A172 (cell line): ENCODE measurements around the gene ACACB. TPM values are rescaled to one million over a fixed set of nuclear protein-coding genes. Genes with fewer than 3 reads are reported as not detected.

Source experiments
- DNase-seq: peaks from one replicate; pipeline ENCODE4 v3.0.0-alpha.2; 2015; ENCODE audit warnings: low spot score
- total RNA-seq: library from RNA; depleted of rRNA; stranded (reverse); fragments of >200 nt; shearing (Covaris generic); gene quantifications from 2 replicates; pipeline ENCODE4 v1.2.3, GENCODE V29; 2014

ACACB gene
- total RNA-seq, 1 experiment from 2014 or later, result 3.2 TPM

DNA sequence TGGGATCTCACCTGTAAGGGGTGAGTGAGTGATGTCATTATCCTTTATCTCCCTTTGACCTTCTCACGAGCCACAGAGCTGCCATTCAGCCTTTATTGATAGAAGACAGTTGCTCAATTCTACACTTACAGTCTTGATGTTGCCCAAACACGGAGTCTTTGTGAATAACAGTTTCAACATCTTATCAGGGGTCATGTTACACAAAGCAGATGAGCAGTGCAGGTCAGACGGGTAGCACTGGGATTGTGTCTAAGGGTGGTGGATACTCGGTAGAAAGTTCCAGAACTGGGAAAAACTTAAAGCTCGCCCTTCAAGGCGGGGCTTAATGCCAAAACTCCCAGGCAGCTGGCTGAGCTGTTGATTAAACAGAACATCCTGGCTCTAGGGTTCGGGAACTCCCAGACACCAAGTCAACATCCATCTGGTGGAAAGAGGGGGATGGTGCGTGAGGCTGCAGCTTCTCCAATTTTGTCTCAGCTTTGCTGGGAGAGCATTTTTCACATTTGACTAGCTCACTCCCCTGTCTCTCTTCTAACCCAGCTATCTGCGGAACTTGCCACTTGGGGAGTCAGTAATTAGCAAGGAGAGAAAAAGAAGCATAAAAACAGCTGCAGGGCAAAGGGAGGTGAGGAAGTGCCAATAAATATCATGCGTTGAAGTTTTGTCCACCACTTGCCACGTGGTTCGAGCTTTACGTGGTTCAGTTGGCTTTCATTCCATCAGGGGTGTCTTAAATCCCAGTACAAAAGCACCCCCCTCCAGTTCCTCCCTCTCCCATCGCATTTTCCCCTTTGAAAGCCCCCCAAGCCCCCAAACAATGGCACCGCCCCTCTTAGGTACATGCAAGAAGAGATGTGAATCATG is 161.7 kb downstream of the ACACB start:
- no peak for DNase-seq

DNA sequence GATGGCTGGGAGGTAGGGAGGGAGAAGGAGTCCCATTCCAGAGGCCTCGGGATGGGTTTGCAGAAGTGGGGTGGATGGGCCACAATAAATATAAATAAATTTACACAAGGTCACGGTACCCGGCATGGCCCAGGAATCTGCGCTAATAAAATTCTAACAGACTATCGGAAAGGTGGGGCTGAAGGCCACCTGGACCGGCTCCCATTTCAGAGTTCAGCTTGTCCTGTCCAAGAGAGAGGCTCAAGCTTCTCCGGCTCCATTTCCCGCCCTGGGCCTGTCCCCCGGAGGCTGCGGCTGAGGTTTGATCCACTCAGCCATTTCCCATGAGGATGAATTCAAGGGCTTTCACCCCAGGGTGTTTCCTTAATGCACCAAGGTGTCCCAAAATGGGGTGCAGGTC is 162.5 kb downstream of the ACACB start:
- no peak for DNase-seq

DNA sequence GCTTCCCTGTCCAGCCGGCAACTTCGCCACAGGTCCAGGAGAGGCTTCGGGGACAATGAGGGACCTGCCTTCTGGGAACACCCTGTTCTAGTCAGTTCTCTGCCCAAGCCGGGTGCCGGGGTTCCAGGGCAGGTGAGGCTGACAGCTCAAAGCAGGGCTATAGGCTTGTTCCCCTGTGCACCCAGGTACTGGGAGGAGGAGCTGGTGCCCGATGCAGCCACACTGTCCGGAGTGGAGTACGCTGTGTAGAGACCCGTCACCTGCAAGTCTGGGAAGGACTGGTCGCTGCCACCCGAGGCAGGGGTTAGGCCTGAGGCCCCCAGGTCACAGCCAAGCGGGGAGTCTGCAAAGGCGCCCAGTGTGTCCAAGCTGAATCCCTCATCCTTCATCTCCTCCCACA is 163.1 kb downstream of the ACACB start:
- no peak for DNase-seq

DNA sequence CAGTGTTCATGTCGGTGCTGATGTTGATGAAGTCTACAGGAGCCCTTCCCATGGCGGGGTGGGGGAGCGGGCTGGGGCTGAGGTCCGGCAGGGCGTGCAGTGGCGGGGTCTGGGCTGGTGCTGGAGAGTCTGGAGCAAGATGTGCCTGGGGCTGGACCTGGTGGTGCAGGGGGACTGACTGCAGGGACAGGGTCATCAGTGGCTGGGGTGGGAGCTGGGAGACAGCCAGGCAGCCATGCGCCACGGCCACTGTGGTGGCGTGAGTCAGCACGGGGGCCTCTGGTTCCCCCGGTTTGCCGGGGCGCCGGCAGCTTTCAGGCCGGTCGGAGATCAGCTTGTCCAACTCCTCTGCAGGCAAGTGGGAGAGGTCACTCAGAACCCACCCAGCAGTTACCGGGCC is 165.1 kb downstream of the ACACB start:
- DNase-seq, result no peak

DNA sequence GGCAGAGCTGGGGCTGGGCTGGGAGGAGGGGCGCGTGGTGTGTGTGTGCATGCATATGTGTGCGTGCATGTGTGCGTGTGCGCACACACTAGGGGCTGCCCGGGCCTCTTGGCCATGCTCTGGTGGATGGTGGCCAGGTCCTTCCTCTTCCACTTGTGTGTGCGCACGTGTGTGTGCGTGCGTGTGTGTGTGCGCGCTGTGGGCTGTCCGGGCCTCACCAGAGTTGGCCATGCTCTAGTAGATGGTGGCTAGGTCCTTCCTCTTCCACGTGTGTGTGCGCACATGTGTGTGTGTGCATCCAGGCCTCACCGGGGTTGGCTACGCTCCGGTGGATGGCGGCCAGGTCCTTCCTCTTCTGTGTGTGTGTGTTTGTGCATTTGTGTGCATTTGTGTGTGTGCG is 168.0 kb downstream of the ACACB start:
- DNase-seq, result no peak

DNA sequence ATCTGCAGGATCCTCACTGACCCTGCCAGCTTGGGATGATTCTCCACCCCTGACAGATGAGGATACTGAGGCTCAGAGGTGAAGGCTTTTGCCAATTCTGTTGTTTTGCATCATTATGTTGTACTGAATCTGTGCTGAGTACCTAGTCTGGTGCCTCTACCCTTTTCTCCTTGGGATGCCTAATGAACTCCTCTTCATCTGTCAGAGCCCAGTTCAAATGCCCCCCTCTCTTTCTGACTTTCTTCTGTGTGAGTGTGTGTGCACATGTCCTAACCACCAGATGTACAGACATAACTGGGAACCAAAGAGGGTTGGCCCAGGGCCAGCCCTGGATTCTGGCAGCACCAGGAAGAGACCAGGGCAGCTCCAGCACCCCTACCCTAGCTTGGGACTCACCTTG is 169.9 kb downstream of the ACACB start:
- no peak for DNase-seq

DNA sequence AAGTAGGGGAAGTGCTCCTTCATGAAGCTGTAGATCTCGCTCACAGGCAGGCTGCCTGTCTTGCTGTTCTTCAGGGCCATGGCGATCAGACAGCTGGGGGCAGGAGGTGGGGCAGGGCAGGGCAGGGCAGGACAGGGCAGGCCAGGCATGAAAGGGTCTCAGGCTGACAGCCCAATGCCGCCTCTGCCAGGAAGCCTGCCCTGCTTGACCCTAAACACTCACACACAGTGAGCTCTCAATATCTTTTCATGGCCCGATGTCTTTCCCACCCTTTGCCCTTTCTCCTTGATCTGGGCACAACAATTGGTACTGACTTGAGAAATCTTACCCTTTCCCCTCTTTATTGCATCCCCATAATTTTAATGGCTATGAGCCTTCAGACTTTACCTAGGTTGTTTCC is 170.3 kb downstream of the ACACB start:
- DNase-seq, result no peak

DNA sequence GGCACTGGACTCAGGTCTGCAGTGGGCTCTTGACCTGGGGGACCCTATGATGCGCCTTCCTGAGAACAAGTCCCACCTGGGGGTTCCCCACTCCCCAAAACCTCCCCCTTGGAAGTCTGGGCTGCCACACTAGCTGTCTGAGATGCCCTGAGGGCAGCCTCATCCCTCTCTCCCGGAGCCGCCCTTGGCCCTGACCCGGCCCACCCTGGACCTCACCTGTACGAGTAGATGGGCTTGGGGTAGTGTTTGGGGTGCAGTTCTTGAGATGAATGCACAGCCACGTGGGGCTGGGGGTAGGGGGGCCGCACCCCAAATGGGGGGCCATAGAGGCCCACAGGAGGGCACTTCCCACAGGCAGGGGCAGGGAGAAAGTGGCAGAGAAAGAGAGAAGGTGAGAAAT is 170.8 kb downstream of the ACACB start:
- no peak for DNase-seq

DNA sequence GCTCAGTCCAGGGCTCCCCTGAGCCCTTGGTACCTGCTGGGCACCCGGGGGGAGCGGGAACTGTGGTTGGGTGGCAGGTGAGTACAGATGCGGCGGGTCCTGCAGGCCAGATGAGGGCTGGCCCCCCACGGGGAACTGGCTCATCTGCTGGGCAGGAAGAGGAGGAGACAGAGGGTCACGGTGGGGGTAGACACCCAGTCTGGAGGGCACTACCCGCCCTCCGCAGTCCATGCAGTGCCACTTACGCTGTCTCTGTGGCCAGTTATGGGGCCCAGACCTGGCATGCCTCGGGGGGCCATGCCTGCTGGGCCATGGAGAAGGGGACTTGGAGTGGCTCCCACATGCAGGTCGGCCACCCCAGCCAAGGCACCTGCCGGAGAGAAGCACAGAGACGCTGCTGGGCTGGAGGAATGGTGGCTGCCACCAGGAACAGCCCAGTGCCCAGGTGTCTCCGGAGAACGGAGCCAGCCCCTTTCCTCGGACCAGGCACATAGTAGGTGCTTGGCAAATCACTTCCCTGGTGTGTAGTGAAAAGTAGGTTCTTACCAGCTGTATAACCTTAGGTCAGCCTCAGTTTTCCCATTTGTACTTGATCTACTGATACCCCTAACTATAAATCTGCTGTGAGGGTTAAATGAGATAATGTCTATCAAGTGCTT is 171.6 kb downstream of the ACACB start:
- no peak for DNase-seq

DNA sequence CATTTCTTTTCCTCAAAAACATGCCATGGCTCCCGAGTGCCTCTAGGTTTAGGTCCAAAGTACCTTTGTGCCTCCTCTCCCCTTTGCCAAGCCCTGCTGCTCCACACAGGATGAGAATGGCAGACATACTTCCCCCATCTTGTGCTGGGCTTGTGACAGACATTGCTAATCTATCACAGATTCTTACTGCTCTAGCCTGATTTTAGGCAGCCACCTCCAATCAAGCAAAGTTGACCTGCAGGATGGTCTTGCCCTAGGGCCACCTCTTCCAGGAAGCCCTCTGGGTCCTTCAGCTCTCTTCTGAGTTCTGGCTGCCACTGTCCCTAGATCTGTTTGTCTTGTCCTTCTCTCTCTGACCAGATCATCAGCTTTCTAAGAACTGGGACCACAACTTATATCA is 172.2 kb downstream of the ACACB start:
- no peak for DNase-seq

DNA sequence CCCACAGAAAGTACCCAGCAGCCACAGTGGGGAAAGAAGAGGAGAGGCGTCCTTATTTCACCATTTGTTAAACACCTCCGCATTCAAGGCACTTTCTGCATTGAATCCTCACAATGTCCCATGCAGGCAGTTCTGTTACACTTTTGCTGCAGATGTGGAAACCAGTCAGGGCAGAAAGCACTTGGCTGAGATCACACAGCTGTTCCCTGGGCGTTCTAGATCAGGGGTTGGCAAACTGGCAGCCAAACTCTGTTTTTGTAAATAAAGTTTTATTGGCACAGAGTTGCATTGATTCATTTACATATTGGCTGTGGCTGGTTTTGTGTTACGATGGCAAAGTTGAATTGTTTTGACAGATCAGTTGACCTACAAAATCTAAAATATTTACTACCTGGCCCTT is 172.6 kb downstream of the ACACB start:
- DNase-seq, result no peak

DNA sequence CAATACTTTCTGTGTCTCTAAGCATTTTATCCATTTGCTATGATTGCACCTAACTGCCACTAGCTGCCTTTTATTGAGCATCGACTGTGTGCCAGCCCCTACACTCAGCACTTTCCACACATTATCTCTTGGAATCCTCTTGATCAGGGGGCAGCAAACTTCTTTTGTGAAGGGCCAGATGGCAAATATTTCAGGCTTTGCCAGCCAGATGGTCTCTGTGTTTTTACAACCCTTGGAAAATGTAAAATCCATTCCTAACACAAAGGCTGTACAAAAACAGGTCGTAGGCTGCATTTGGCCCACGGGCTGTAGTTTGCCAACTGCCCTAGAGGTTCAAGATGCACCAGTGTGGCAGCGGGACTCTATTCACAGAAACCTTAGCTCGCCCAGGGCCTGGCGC is 173.2 kb downstream of the ACACB start:
- DNase-seq, result no peak

DNA sequence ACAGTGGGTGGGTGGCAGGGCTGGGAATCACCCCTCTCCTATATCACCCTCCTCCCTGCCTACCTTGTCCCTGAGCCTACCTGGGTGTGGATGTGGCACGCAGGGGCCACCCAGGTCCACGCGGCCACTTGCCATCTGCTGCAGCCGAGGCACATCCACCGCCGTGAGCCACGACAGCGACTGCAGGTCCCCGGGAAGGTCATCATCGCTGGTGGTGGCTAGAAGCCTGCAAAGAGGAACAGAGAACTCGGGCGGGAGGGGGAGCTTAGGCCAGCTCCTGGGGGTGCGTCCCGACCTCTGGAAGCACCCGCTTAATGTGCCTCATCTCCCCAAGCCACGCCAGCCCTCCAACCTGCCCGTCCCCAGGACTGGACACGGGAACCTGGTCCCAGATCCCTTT is 173.7 kb downstream of the ACACB start:
- DNase-seq, result no peak

DNA sequence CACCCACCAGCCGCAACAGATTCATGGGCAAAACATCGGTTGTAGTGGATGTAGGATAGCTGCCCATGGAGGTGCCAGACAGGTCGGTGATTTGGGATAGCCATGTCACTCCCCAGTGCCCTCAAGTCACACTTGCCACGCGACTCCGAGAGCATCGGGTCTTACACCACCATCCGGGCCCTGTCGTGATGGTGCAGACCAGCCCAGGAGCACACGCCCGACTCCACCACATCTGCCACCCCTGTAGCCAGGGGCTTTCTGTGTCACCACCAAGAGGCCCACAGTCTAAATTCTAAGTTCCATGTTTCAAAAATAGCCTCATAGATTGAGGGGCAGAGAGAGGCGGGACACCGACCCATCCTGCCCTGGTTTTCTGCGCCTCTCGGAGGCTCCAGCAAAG is 174.7 kb downstream of the ACACB start:
- DNase-seq, result no peak

DNA sequence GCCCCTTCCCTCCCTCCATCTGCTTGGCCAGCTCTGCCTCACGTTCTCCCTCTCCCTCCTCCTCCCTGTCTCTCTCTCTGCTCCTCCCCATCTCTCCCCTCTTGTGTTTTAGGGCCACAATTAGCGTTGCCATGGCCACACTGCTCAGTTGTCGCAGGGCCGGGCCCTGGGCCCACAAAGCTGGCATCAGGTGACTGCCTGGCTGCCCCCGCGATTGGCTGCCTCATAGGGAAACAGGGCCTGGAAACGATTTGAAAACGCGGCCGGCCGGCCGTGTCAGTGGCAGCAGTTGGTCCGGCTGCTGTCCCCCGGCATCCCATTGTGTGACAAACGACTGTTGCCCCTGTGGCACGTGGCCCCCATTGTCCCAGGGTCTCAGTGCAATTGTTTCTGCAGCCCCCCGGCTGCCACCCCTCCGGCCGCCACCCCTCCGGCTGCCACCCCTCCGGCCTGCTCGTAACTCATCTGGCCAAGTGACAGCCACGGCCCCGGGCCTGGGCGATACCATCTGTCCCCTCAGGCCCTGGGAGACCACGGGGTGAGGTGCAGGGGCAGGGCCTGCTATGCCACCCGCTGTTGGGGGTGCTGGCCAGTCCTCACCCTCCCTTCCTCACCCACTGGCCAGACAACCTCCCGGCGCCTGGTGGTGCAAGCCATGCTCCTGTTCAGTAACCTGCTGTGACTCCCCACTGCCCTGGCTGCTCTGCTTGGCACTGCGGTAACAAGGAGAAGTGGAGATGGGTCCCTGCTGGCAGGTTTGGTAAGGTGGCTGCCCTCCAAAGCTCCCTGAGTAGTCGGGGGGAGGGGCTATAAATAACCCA is 175.3 kb downstream of the ACACB start:
- DNase-seq, result no peak

DNA sequence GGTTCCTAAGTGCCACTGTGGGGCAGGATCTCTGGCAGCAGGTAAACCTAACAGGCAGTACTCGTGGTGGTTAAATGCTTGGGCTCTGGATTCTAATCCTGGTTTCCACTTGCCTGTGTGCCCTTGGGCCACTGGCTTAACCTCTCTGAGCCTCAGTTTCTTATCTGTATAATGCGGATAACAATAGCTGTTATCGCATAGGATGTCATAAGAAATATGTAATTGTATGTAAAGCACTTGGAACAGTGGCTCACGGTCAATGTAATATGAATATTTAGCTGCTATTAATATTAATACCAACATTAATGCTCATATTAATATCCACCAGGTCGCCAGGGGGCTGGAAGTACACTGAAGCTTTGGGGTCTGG is 175.9 kb downstream of the ACACB start:
- no peak for DNase-seq

DNA sequence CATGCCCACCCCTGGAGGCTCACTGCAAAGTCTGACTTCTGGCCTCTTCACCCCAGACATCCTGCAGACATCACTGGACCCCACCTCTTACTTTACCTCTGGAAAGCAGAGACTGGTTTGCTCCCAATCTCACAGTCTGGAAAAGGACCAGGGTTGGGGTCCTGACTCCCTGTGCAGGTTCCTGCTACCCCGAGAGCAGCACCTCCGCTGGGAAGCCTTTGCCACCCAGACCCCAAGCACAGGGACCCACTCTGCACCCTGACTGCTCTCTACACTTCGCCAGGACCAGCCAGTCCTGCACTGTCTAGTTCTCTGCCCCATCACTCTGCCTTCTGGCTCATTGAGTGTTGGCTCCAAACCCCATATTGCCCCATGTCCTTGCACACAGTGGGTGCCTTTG is 176.7 kb downstream of the ACACB start:
- DNase-seq, result no peak

DNA sequence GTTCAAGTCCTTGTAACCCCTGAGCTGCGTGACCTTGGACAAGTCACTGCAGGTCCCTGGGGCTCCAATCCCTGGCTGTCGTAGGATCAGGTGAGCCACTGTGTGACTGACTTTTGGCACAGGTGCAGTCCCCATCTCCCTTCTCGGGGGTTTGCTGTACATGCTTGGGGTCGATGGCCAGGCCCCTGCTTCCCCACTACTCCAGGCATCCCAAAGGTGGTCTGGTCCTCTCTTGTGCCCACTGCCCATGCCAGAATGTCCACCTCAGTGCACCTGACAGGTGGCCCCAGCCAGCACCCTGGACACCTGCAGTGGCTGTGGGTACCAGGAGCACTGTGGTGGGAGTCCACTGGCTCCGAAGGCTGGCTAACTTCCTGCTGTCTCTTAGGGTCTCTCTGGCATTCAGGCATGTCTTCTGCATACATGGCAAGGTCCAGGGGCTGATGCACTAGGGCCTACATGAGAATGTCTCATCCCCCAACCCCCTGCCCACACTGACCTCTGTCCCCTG is 178.0 kb downstream of the ACACB start:
- no peak for DNase-seq

DNA sequence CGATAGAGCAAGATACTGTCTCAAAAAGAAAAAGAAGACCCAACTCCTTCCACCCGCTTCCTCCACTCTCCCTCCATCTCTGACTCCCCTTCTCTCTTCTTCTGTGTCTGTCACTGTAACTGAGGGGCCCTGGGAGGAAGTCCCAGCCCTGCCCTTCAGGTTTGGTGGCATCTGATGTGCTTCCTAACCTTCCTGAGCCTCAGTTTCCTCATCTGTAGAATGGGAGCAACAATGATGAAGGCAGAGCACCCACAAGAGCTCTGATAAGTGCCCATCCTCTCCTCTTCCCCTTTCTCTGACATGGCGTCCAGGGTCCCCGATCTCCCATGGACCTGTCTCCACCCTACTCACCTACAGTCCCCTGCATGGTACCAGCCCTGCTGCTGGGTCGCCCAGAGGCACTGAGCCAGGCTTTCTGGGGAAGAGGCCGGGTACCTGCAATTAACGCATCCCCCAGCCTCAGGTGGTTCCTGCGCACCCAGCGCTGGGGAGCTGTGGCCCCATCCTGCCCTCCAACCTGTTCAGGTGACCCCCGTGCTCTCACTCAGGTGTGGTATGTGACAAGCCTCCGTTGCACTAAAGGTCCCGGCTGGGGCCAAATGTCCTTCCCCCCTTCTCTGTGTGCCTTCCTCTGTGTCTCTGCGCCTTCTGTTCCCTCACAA is 179.5 kb downstream of the ACACB start:
- no peak for DNase-seq

DNA sequence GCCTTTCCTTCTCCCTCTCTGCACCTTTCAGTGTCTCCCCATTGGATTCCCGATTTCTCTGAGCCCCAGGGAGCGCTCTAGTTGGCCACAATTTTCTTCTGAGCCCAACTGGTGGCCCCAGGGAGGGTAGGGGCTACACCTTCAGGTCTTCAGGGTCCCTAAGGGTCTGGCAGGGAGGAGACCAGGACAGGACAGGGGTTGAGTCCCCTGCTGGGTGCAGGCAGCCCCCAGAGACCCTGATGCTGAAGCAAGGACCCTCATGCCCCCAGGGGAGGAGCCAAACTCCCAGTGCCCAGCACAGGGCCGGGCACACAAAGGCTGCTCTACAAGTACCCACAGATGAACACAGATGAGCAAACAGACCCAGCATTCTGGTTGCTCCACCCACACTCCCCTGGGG is 180.0 kb downstream of the ACACB start:
- DNase-seq, result no peak

DNA sequence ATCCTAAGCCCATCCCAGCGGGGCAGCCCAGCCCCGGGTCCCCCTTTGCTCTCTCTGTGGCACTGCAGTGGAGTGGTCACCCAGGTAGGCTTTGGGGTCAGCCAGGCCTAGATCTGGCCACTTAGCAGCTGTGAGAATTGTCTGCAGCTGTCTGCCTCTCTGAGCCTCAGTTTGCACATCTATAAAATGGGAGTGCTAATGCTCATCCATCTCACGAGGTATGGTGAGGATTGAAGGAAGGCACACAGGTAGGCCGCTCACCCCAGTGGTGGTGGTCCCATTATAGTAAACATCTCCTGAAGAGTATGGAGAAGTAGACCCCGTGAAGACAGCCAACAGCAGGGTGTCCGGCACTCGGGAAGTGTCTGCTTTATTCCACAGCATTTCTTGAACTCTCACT is 183.5 kb downstream of the ACACB start:
- no peak for DNase-seq

DNA sequence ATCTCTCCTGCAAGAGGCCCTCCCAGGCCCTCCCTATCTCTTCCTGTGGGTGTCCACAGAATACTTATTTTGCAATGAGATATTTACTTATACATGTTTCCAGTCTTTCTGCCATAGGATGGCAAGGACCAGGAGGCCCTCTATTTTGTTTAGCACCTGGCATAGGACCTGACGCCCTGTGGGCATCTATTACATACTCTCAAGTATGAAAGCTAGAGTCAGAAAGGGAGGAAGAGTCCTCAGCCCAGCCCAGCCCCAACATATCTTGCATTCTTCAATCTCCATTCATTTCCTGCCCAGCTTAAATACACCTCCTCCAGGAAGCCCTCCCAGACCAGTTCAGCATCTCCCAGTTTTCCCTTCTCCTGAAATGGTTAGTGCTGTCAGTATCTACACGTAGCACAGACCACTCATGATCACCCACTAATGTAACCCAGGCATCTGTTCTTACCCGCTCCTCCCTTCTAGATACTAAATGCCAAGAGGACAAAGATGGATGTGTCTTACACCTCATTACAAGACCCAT is 185.3 kb downstream of the ACACB start:
- peak; percentile 9 for DNase-seq
